ENCODE measurements around the gene NPAS3.

Gene NPAS3

DNA sequence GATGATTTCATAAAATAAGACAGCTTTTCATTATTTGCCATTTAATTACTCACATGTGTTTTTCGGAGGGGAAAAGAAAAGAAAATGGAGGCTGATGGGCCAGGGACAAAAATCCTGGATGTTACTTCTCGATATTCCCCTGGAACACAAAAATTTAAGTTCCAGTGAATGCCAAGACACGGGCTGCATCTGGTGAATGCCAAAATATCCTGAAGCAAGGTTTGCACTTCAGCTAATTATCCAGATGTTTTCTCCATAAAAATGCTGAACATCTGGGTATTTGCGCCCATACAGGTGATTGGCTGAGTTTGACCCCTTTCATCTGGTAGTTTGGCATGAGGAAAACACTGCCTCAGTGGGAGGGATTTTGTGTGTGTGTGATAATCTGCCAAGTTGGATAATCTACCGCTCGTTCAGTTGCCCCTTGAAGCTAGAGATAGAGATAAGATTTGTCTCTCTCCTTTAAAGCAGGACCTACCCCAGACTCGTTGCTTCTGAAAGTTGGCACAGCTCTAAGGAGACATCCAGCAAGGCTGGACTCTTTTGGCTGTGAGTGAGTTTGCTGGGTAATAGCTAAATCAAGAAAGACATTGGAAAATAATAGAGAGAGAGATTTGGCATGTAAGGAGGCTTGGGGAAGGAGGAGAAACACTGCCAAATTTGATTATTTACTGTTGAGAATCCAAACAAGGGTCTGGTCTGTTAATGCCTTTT is 622.2 kb downstream of the NPAS3 start:
- DNase-seq (ENCODE audit: low spot score) = no peak

DNA sequence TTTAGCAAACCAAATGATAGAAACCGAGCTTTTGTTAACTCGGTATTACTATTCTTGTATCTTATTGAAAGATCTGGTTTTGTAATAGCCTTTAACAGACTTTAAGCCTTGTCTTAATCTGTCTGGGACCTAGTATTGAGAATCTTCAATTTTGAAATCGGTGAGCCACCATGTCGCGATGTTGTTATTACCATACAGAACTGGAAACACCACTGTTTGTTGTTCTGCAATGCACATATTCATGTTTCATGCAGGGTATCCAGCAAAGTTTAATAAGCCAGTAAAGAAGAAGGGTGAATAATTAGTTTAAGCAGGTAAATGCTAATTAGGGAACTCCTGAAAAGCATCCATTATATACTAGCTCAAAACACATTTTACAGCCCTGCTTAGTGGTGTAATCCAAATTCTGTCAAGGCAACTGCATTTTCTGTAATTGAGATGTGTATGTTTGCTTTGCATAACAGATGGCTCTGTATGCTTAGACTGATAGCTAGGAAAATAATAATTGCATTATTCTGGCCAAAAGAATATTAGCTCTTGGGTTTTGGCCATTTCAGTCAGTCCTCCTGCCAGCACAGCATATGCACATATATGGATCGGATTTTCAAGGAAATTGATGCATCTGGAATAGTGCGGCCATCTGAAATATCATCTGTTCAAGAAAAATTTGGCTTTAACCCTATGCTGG is 623.0 kb downstream of the NPAS3 start:
- no peak for DNase-seq (ENCODE audit: low spot score)

DNA sequence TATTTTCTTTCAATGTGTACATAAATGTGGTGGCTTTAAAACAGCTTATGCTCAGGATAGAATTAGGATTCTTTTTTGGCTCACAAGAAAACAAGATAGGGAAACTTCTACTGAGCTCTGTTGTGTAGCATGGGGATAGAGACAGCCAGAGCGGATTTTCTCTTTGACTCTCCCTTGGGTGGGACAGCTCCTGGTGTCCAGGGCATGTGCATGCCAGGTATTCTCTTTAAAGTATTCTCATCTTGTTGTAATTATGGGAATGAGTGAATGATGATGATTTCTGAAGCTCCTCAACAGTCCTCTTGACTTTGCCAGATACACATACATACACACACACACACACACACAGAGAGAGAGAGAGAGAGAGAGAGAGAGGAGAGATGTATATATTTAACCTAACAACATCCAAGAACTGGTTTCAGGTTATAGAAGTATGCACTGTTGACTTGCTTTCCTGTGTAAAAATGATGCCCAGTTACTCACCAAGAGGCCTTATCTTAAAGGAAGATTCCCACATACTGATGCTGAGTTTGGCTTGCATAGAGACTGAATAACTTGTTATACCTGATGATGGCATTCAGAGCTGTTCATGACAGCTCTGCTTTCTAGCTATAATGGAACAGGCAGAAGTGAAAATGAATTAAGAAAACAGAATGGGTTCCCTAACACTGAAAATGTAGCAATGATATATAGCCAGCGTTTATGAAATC is 624.7 kb downstream of the NPAS3 start:
- DNase-seq (ENCODE audit: low spot score) = no peak

DNA sequence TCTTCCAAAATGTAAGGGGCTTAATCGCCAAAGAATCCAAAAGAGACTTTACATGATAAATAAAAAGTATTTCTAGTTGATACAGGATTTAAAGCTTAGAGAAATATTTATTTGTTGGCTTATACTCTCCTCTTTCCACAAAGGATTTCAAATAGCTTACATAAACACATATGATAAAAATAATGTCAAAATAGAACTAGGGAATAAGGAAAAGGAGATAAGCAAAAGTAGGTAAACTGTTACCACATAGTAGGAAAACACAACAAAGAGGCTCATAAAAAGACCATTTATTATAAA is 625.2 kb downstream of the NPAS3 start:
- DNase-seq (ENCODE audit: low spot score) = no peak

DNA sequence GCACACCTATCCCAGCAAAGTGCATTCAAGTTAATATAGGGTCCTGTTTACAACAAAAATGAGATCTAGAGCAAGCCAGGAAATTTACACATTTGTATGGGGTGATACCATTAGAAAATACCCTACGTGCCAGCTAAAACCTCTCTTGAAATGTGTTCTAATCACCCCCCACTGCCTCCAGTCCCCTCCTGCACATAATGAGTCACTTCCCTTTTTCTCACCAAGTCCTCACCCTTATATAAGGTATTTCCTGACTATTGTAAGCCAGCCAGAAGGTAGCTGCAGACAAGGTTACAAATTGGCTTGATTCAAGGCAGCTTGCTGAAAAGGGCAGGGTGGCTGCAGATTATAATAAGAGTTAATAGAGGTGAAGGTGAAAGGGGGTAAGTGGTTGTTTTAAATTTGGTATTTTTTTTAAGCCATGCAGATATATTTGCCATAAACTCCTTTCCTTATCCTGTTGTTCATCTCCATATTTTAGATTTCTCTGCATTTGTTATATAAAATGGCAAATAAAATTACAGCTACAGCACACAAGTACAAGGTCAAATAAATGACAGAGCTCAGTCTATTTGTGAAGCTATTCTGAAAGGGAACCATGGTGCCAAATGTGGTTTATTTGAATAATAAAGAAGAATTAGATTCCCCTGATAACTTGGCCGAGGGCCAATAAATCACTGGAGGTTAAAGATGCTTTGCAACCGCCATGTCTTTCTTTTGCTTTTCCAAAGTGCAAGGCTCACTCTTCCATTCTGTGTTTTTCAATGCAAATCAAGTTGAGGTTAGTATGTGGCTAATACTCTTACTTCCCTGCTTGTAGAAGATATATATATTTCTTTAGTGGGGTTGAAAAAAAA is 626.3 kb downstream of the NPAS3 start:
- DNase-seq (ENCODE audit: low spot score) = no peak

DNA sequence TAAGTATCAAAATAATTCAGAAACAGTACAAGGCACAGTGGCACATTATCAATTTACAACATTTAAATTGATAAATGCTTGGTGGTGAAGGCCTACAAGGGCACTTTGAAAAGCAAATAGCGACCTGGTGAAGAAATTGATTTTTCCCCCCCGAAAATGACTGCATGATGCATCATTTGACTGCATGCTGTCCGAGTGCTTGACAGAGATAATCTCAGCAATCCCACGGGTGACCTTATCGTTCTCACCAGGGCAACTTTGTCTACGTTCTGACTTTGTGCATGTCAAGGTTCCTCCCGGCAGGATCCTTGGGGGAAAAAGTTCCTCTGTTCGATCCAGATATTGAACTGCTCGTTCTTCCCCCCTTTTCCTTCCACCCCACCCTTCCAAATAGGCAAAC is 627.4 kb downstream of the NPAS3 start:
- no peak for DNase-seq (ENCODE audit: low spot score)

DNA sequence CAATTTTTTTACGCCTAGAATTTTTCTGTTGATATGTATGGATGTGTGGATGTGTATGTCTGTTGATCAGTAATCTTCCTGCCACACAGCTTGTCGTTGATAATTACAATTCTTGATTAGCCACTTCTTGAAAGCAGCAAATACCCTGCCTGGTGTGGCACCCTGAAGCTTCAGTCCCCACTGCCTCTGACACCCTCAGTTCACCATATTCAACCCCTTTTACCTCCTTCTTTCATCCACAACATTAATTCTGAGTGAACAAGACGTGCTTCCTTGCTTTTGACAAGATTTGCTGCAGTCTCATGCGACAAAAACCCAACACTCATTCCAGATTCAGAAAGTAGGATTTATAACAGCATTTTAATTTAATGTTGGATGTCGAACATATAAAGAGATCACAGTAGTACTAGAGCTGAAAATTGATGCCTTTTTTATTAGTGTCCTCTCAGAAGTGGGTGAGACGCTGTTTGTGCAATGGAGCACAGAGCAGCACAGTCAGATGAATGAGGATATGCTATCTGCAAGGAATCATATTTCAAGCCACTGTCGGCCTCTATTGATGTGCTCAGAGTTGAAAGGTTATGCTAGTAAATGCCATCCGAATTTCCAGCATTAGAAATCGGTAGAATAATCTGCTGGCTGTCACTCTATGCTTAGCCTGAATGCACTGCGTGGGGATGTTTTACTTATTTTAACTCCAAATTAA is 628.5 kb downstream of the NPAS3 start:
- DNase-seq (ENCODE audit: low spot score) = no peak

DNA sequence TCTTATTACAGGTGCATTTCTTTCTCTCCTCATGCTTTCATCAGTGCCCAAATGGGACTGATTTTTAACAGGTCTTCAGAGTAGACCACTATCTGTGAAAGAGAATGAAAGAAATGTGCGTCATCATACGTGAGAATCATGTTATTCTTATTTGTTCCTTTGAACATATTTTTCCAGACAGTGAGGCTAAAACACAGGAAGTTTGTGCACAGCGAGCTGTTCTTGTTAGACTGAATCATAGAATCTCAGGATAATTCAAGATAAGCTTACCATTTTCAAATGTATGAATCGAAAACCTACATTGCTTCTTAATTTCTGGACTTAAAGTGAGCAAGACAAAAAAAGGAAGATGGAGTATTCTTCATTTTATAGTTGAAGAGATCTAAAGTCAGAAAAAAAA is 629.1 kb downstream of the NPAS3 start:
- DNase-seq (ENCODE audit: low spot score) = no peak

DNA sequence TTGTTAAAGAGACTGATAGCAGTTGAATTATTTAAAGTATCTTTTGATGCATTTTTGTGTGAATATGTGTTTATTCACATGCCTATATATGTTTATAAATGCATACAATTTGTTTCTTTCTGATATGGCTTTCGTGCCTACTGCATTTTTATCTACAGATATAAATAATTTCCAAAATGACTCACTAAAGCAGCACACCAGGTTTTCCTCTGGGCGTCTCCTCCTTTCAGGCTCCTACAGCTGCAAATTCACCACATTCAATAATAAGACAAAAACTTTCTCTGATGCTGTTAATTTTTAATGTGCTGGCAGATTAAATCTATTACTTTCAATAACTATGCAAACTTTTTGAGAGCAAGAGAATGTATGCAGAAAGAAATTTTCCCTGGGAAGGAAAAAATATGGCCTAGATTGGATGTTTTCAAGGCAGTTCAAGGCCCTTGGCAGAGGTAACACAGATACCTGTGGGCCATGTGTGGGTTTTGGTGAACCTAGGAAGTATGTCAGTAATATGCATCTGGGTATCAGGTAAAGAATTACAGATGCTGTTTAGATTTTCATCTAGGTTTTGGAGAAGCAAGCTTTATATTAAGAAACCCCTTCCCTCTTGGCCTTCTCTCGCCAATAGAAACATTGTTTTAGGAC is 630.4 kb downstream of the NPAS3 start:
- no peak for DNase-seq (ENCODE audit: low spot score)

DNA sequence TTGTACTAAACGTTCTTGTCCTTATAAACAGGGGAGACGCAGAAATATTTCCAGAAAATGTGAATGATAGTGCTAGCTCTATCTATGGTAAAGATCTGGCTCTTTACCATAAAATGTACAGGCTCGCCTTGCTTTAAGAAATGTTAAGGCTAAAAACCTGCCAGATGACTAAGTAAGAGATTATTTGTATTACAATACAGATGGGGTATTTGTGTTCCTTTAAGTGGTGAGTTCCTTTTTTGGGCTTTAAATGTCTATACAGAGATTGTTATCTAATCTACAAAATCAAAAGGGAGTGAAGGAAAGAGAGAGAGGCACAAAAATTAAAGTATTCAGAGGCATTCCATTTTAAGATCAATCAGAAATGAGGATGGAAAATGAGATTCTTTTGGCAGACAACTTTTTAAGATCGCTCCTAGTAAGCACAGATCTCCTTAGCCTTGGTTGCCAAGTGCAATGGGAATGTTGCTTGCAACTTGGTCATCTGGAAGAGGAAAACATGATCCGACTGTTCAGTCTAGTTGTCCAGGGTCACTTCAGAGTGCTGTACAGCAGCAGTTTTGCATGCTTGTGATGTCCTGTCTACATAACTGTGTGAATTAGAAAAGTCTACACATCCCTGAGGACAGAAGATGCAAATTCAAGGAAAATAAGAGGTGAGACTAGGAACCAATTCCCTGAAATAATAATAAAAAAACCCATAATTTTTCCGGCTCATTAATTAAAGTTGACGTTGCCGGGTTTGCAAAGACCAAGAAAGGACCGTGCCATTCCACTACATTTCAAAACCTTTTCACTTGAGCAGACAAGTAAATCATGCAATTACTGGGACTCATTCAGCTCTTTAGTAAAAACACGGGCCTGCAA is 631.4 kb downstream of the NPAS3 start:
- DNase-seq (ENCODE audit: low spot score) = no peak

DNA sequence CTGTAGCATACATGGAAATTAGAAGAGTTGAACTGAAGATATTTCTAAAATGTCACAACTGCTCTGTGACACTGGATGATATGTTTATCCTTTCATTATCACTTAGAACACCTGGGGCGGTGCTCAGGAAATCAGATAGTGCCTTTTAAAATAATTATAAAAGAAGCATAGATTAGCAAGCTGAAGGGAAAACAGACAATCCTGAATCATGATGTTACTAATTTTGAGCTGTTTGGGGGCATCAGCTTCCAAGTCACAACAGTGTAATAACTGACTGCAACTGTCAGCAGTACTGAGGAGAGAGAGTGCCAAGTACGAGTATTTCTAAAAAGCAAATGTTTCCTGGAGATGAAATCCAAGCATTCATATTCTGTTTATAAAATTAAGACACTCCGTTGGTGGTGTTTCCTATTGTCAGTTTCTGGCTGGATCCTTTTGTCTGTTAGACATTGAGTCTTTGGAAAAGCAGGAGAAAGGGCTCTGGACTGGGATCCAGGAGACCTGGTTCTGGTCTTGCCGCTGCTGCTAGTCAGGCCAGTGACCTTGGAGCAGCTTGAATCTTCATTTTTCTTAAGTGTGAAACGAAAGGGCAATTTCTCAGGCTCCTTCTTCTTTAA is 632.1 kb downstream of the NPAS3 start:
- no peak for DNase-seq (ENCODE audit: low spot score)

DNA sequence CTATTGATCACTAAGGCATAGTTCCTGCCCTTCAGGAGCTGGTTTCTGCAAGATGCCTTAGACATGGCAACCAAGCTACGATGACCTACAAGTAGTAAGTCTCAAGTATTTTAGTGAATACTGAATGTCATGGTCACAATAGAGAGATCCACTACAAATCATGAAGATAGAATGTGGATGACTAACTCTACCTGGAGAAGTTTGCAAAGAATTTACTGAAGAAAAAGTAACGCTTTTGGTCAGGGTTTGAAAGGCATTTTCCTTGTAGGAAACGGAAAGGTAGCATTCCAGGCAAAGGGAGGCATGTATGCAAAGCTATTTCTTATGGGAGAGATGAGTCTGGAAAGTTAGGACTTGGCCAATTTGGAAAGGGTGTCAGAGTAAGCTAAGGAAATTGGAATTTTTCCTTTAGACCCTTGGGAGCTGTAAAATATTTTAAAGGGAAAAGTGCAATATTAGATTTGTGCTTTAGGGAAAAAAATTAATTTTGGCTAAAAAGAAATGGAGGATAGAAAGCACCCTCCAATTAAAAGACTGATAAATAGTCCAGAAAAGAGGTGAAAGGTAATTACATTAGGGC is 634.7 kb downstream of the NPAS3 start:
- no peak for DNase-seq (ENCODE audit: low spot score)

DNA sequence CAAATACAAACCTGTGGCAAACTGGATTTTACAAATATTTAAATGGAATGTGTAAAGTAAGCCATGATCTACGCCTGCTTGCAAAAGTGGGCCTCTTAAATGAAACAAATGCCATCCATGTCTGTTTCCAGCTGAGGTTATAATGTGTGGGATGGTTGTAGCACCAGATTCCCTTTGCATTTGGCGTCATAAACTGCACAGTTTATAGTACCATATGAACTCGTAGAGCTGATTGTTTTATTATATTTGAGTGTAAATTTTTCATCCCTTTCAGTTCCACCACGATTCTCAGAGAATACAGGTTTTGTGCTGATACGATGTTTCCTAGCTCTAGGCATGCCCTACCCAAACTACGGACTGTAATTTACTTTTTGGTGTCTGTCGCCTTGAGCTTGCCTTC is 637.3 kb downstream of the NPAS3 start:
- no peak for DNase-seq (ENCODE audit: low spot score)

DNA sequence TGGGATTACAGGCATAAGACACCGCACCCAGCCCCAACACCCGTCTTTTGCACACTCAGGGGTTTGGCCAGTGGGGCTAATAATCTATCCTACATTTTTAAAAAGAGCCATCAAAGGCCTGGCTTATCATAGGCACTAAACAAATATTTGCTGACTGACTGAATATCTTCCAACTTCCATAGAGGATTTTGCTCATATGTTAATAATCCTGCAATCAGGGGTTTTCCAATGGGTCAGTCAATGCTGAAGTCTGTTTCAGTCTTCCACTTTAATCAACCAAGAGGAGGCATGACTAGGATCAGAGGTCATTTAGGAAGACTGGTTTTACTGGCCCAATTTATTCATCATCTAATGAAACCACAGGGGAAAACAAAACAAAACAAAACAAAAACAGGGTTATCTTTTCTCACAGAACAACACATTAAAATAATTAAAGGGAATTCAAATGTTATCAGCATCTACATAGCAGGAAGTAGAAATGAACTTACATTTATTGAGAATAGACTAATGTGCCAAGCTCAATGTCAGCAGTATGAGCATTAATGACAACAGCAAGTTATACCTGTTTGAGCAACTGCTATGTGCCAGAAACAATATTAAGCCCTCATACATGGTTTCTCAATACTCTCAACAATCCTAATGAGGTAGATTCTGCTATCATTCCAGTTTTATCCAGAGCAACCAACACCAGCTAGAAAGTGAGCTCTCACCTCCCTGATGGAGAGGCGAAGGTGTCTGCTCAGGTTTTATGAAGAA is 640.0 kb downstream of the NPAS3 start:
- DNase-seq (ENCODE audit: low spot score) = no peak

DNA sequence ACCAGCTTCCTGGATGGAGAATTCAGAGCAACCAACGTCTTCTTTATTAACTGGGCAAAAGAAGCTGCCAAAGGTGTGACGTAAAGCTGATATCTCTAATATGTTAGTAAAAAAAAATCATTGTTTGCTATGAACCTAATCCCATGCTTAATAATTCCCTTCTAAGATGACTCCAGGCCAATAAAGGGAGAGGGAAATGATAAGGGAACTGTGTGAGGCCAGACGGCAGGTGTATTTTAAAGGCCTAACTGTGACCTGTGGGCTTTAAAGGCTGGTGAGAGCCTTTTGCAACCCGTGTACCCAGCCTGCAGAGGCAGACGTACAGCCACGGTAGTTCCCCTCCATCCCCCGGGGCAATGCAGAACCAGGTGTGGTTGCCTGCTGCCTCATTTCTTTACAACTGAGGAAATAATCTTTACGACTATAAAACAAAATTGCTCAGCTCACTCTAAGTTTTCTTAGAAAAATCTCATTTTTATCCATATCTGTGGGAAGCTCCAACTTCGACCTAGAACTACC is 641.6 kb downstream of the NPAS3 start:
- DNase-seq (ENCODE audit: low spot score) = no peak

DNA sequence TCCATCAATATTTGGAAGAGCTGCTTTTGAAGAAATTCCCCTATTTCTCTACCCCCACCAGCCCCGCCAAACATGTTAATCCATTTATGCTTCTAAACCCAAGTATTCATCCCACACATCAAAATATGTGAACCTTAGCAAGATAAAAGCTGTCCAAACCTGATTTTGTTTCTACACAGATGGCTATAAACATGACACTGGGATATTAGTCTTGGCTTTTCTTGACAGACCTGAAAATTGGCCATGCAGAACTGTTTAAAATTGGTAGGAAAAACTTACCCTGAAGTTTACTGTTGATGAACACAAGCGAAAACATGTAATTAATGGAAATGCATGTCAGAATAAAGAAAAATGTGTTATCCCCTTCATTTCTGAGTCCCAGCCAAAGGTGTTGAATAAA is 642.2 kb downstream of the NPAS3 start:
- DNase-seq (ENCODE audit: low spot score) = no peak

DNA sequence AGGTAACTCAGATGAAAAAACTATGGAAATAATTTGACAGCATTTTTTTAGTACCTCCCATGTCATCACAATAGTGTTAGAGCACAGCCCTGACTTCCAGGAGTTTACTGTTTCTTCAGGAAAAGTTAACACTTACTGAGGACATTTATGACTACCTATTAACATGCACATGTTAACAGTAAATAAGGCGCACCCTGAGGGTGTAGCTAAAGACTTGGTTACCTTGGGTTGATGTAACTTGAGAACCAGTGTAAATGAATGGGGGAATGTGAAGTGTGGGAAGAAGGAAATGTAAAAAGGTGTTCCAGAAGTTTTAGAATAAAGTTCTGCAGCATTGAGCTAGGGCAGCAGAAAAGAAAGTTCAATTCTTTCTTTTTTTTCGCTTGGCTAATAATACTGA is 646.0 kb downstream of the NPAS3 start:
- no peak for DNase-seq (ENCODE audit: low spot score)

DNA sequence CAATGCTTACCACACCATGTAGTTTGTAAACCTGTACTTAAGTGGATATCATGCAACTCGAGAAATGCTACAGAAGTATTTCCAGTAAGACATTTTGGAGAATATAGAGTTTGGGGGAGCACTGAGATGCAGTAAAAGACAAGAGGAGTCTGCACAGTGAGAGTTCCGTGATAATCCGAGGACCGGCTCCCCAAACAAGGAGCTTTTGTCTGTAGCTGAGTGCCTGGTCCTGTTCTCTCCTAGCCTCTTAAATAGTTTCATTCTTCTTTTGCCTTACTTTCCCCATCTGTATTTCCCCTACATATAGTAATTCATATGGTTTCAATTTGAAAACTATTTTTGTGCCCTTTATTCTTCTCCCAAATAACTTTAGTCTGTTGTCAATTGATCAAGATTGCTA is 648.1 kb downstream of the NPAS3 start:
- no peak for DNase-seq (ENCODE audit: low spot score)

DNA sequence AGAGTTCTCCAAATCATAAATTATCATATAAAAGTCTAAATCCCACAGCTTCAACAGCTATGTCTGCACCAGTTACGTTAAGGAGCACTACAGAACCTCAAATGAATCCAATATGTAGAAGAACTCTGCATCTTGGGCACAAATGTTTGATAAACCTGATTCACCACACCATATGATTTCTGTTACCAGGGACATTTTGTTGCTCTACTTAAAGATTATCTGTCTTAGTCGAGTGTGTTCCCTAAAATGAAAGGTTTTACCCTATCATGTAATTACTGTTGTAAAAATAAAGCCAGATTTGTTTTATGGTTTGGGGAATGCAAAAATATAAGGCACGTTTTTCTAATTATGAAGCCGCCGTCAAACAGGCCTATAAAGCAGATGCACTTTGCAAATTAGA is 649.1 kb downstream of the NPAS3 start:
- DNase-seq (ENCODE audit: low spot score) = no peak

Data from ecto neural progenitor cell (in vitro differentiated cells).